Right ventricle myocardium superior (tissue), 1 donor: Measurements from ENCODE around the gene DNAH14. TPM values are rescaled to one million over a fixed set of nuclear protein-coding genes. Genes with fewer than 3 reads are reported as not detected.
"Not testable (repeated sequence)": the region's sequence is repeated elsewhere in the genome, so short reads cannot be mapped to it uniquely, and the experiment has no call there.

Source experiments
- ATAC-seq: fragments of 200-7000 bp; cut with Tn5 transposase; one replicate; pipeline ENCODE4 v1.9.1; 2020; ENCODE audit warnings: mild to moderate bottlenecking; ENCODE audit not compliant: poor library complexity
- DNase-seq: peaks from one replicate; pipeline ENCODE4 v3.0.0-alpha.2; 2020
- intact Hi-C: fragments of 100-400 bp; cut with DNase I; formaldehyde crosslinking; loops from one replicate; pipeline ENCODE4 v1.11.2; 2022
- total RNA-seq: library from RNA; stranded (reverse); fragmentation: NEBNext Ultra II Directional; extraction: Animal tissue kit (Norgen Biotek cat#: 25700); gene quantifications from one replicate; pipeline ENCODE4 v1.2.1, GENCODE V29; 2021
- donor health status: DM: no; HTN: yes; CAD: no; lungs with severe emphysema.

DNAH14 gene
- total RNA-seq, 1 donor from 2014 or later, result 5.6 TPM

DNA sequence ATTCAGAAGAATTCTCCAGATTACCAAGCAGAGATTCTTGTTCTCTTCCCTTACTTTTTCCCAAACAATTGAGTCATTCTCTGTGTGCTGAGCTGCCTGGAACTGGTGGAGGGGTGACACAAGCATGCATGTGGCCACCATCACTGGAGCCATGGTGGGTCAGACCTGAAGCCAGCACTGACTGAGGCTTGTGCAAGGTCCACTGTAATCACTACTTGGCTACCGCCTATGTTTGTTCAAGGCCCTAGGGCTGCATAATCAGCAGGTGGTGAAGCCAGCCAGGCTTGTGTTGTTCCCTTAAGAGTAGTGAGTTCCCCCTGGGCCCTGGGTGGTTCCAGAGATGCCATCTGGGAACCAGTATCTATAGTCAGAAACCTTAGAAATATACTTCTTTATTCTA is 183.8 kb downstream of the DNAH14 start:
- ATAC-seq (no peak), DNase-seq (no peak)
- intact Hi-C loops, result no loop called here

GRCh38 chr1:225114354-225114990 is 185.0 kb downstream of the DNAH14 start:
- no peak for ATAC-seq
- intact Hi-C loops, result no loop called here
- no peak for DNase-seq

GRCh38 chr1:225119307-225119706 is 189.8 kb downstream of the DNAH14 start:
- intact Hi-C loops, result no loop called here
- ATAC-seq, result no peak
- no peak for DNase-seq

DNA sequence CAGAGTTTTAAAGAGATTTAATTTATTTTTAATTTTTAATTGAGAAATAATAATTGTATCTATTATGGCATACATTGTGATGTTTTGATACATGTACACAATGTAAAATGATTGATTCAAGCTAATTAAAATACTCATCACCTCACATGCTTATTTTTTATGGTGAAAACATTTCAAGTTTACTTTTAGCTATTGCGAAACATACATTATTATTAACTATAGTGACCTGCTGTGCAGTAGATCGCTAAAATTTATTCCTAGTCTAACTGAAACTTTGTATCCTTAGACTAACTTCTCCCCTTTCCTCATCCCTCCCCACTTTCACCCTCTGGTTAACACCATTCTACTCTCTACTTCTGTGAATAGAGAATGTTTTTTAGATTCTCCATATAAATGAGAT is 191.6 kb downstream of the DNAH14 start:
- intact Hi-C loops, result no loop called here
- DNase-seq (no peak), ATAC-seq (no peak)

GRCh38 chr1:225131869-225132268 is 202.4 kb downstream of the DNAH14 start:
- ATAC-seq (no peak), DNase-seq (no peak)
- intact Hi-C loops, result no loop called here

- intact Hi-C loops, result no loop called here
- no peak for DNase-seq
- ATAC-seq, result no peak
Measured at GRCh38 chr1:225137976-225138375, 208.5 kb downstream of the DNAH14 start.

DNA sequence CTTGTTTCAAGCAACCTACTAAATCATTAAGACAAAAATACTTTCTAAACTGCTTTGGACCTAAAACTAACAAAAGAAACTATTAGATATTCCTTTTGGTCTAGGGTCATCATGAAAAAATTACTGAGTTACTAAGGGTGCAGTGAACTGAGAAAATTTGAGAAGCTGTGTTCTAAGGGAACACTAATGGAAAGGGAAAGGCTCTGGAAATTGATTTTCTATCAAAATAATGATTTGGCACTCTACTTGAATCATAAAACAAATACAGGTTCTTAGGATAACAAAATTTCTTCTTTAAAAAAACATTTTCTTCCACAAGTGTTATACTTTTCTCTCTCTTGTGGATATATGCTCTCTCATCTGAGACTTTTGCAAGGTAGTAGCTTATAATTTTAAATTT is 213.5 kb downstream of the DNAH14 start:
- intact Hi-C loops, result no loop called here
- ATAC-seq (no peak), DNase-seq (no peak)

DNA sequence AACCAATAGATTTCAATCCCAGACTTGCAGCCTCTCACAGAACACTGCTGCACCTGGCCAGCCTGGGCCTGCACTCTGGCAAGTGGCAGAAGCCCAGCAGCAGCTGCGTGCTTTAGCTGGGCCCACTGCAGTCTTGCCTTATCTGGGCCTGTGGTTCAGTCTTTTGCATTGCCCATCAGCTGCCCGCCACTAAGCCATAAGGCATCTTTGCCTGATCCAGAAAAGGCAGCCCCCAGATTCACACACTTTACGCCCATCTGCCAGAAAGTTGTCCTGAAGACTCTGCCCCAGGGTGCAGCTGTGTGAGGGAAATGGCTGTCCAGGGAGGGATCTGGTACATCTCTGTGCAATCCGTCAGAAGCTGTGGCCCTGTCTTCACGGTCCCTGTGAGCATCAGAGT is 217.0 kb downstream of the DNAH14 start:
- intact Hi-C loops, result no loop called here
- DNase-seq, result no peak
- ATAC-seq, result no peak

GRCh38 chr1:225147791-225148190 is 218.3 kb downstream of the DNAH14 start:
- DNase-seq, intact Hi-C loops, ATAC-seq: not testable (repeated sequence)

GRCh38 chr1:225152061-225152460 is 222.6 kb downstream of the DNAH14 start:
- ATAC-seq (no peak), DNase-seq (no peak)
- intact Hi-C loops, result no loop called here

GRCh38 chr1:225155555-225155954 is 226.1 kb downstream of the DNAH14 start:
- DNase-seq (no peak), ATAC-seq (no peak)
- intact Hi-C loops, result no loop called here

- DNase-seq (no peak), ATAC-seq (no peak)
- intact Hi-C loops, result no loop called here
Measured at GRCh38 chr1:225156254-225156653, 226.8 kb downstream of the DNAH14 start.

GRCh38 chr1:225158291-225158690 is 228.8 kb downstream of the DNAH14 start:
- ATAC-seq (no peak), DNase-seq (no peak)
- intact Hi-C loops, result no loop called here

GRCh38 chr1:225159793-225160192 is 230.3 kb downstream of the DNAH14 start:
- intact Hi-C loops, result no loop called here
- no peak for ATAC-seq
- no peak for DNase-seq

DNA sequence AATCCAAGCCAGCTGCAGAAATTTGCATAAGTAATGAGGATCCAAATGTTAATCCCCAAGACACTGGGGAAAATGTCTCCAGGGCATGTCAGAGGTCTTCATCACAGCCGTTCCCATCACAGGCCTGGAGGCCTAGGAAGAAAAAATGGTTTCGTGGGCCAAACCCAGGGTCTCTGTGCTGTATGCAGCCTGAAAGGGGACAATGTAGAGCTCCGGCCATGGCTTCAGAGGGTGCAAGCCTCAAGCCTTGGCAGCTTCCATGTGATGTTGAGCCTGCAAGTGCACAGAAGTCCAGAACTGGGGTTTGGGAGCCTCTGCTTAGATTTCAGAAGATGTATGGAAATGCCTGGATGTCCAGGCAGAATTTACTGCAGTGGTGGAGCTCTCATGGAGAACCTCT is 247.9 kb downstream of the DNAH14 start:
- ATAC-seq, DNase-seq, intact Hi-C loops: not testable (repeated sequence)

DNA sequence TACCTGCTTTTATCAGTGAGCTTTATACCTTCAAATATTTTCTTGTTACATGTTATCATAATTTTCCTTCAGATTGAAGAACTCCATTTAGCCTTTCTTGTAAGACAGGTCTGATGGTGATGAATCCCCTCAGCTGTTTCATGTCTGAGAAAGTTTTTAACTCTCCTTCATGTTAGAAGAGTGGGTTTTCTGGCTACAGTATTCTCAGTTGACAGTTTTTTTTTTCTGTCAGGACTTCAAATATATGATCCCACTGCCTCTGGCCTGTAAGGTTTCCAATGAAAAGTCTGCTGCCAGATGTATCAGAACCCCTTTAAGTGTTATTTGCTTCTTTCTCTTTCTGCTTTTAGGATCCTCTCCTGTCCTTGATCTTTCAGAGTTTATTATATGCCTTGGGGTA is 250.2 kb downstream of the DNAH14 start:
- no peak for ATAC-seq
- intact Hi-C loops, result no loop called here
- DNase-seq, result no peak

- intact Hi-C loops, result no loop called here
- DNase-seq (no peak), ATAC-seq (no peak)
Measured at GRCh38 chr1:225182716-225183115, 253.2 kb downstream of the DNAH14 start.

DNA sequence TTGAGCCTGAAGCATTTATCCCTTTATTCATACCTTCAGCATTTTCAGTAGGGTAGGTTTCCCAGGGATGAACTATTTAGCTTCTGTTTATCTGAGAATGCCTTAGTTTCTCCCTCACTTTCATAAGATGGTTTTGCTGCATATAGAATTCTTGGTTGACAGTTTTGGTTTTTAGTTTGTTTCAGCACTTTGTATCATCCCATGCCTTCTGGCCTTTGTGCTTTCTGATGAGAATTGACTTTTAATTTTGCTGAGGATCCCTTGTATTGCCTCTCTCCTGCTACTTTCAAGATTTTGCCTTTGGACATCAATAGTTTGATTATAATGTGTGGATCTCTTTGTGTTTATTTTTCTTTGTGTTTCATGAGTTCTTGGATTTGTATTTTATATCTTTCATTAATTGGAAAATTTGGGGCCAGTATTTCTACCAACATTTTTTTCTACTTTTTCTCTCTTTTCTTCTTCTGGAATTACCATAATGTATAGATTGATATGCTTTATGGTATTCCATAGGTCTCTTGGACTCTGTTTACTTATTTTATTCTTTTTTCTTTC is 261.8 kb downstream of the DNAH14 start:
- ATAC-seq, result no peak
- intact Hi-C loops, result no loop called here
- no peak for DNase-seq

DNA sequence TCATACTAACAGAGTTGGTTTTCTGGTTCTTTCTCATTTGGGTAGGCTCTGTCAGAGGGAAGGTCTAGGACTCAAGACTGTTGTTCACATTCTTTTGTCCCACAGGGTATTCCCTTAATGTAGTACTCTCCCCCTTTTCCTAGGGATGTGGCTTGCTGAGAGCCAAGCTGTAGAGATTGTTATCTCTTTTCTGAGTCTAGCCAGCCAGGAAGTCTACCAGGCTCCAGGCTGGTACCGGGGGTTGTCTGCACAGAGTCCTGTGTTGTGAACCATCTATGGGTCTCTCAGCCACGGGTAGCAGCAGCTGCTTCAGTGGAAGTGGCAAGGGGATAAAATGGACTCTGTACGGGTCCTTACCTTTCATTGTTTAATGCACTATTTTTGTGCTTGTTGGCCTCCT is 272.0 kb downstream of the DNAH14 start:
- DNase-seq, result no peak
- intact Hi-C loops, result no loop called here
- ATAC-seq, result no peak

DNA sequence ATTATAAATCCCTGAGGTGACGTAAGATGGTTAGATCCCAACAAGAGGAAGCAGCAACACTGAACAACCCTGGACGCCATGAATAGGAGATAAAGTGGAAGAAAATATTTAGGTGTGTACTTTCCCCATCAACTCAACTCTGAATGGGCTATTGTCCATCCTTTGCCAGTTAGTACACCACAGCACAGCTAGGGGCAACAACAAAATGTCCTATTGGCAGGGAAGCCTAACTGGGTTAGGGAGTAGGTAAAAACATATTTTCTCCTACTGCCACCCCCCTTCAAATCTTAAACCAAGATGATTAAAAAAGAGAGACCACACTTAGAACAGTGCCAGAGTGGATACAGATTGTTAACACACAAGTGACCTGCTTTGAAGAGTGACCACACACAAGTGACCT is 278.3 kb downstream of the DNAH14 start:
- DNase-seq (no peak), ATAC-seq (no peak)
- intact Hi-C loops, result no loop called here

DNA sequence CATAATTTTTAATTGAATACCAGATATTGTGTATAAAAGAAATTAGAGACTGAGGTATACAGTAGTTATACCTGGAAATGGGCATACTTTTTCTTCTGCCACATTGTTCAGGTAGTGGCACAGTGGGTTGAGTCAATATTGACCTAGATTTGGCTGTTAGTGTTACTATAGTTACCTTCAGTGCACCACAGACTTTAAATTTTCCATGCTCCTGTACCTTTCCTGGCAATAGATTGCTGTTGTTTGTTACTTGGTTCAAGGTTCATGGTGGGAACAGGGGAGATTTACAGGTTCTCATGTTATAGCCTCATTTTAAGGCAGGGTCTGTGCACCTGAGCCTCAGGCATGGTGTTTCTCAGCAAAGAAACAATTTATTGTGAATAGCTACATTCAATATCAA is 279.7 kb downstream of the DNAH14 start:
- DNase-seq (no peak), ATAC-seq (no peak)
- intact Hi-C loops, result no loop called here
